ENCODE results near the gene LVRN.

LVRN gene

GRCh38 chr5:116013936-116014335 lies 51.7 kb downstream of the LVRN start:
- no peak for DNase-seq
- TF ChIP-seq GATA1 (IDR thresholded peaks at IDR 0.05; ENCODE audit: low read depth, low read length) = no peak
- TF ChIP-seq POLR2A (IDR thresholded peaks at IDR 0.05; ENCODE audit: low read length) = no peak

- DNase-seq = no peak
- TF ChIP-seq POLR2A (IDR thresholded peaks at IDR 0.05; ENCODE audit: low read length) = no peak
- no peak for TF ChIP-seq GATA1 (IDR thresholded peaks at IDR 0.05; ENCODE audit: low read depth, low read length)
Measured at GRCh38 chr5:116023619-116024018, 61.3 kb downstream of the LVRN start.

- no peak for TF ChIP-seq GATA1 (IDR thresholded peaks at IDR 0.05; ENCODE audit: low read depth, low read length)
- no peak for TF ChIP-seq POLR2A (IDR thresholded peaks at IDR 0.05; ENCODE audit: low read length)
- DNase-seq = no peak
Measured at GRCh38 chr5:116025866-116026265, 63.6 kb downstream of the LVRN start.

GRCh38 chr5:116032094-116032517 lies 69.8 kb downstream of the LVRN start, which contains the start of gene ARL14EPL:
TSS of gene ARL14EPL (plus strand) at chr5:116032472. CDS start at chr5:116051466, 18,994 bp downstream.
- TF ChIP-seq GATA1 (IDR thresholded peaks at IDR 0.05; ENCODE audit: low read depth, low read length) = no peak
- TF ChIP-seq POLR2A (IDR thresholded peaks at IDR 0.05; ENCODE audit: low read length) = no peak
- peak; percentile 18 to 32 for DNase-seq

GRCh38 chr5:116032991-116033390 lies 70.7 kb downstream of the LVRN start:
- TF ChIP-seq GATA1 (IDR thresholded peaks at IDR 0.05; ENCODE audit: low read depth, low read length) (no peak), POLR2A (IDR thresholded peaks at IDR 0.05; ENCODE audit: low read length) (no peak)
- DNase-seq = no peak

- DNase-seq = no peak
- TF ChIP-seq POLR2A (IDR thresholded peaks at IDR 0.05; ENCODE audit: low read length) = no peak
- no peak for TF ChIP-seq GATA1 (IDR thresholded peaks at IDR 0.05; ENCODE audit: low read depth, low read length)
Measured at GRCh38 chr5:116035123-116035522, 72.8 kb downstream of the LVRN start.

- TF ChIP-seq GATA1 (IDR thresholded peaks at IDR 0.05; ENCODE audit: low read depth, low read length) (no peak), POLR2A (IDR thresholded peaks at IDR 0.05; ENCODE audit: low read length) (no peak)
- no peak for DNase-seq
Measured at GRCh38 chr5:116037236-116037822, 75.1 kb downstream of the LVRN start.

- DNase-seq = no peak
- TF ChIP-seq POLR2A (IDR thresholded peaks at IDR 0.05; ENCODE audit: low read length) (no peak), GATA1 (IDR thresholded peaks at IDR 0.05; ENCODE audit: low read depth, low read length) (no peak)
Measured at GRCh38 chr5:116038817-116039216, 76.5 kb downstream of the LVRN start.

- no peak for TF ChIP-seq POLR2A (IDR thresholded peaks at IDR 0.05; ENCODE audit: low read length)
- no peak for TF ChIP-seq GATA1 (IDR thresholded peaks at IDR 0.05; ENCODE audit: low read depth, low read length)
Measured at GRCh38 chr5:116042375-116042774, 80.1 kb downstream of the LVRN start.

GRCh38 chr5:116044073-116044472 lies 81.8 kb downstream of the LVRN start:
- DNase-seq = no peak
- TF ChIP-seq POLR2A (IDR thresholded peaks at IDR 0.05; ENCODE audit: low read length) = no peak
- no peak for TF ChIP-seq GATA1 (IDR thresholded peaks at IDR 0.05; ENCODE audit: low read depth, low read length)

More at GRCh38 chr5:116042375-116042774, 80.1 kb downstream of the LVRN start:
- no peak for DNase-seq

- DNase-seq = no peak
- TF ChIP-seq GATA1 (IDR thresholded peaks at IDR 0.05; ENCODE audit: low read depth, low read length) = no peak
- TF ChIP-seq POLR2A (IDR thresholded peaks at IDR 0.05; ENCODE audit: low read length) = no peak
Measured at GRCh38 chr5:116045821-116046220, 83.5 kb downstream of the LVRN start.

GRCh38 chr5:116046261-116046660 lies 84.0 kb downstream of the LVRN start:
- no peak for TF ChIP-seq POLR2A (IDR thresholded peaks at IDR 0.05; ENCODE audit: low read length)
- no peak for DNase-seq

- no peak for TF ChIP-seq POLR2A (IDR thresholded peaks at IDR 0.05; ENCODE audit: low read length)
- no peak for TF ChIP-seq GATA1 (IDR thresholded peaks at IDR 0.05; ENCODE audit: low read depth, low read length)
- DNase-seq = no peak
Measured at GRCh38 chr5:116046823-116047222, 84.5 kb downstream of the LVRN start.

- TF ChIP-seq POLR2A (IDR thresholded peaks at IDR 0.05; ENCODE audit: low read length) = no peak
- TF ChIP-seq GATA1 (IDR thresholded peaks at IDR 0.05; ENCODE audit: low read depth, low read length) = no peak
- DNase-seq = no peak
Measured at GRCh38 chr5:116058346-116058936, 96.2 kb downstream of the LVRN start.

GRCh38 chr5:116062352-116062751 lies 100.1 kb downstream of the LVRN start:
- DNase-seq = no peak
- TF ChIP-seq GATA1 (IDR thresholded peaks at IDR 0.05; ENCODE audit: low read depth, low read length) (no peak), POLR2A (IDR thresholded peaks at IDR 0.05; ENCODE audit: low read length) (no peak)
